LNCaP clone FGC (cell line): ENCODE data around the gene AIG1.

Source experiments
- DNase-seq: peaks from one replicate; pipeline ENCODE4 v3.0.0-alpha.2; 2011; ENCODE audit warnings: low read depth
- H3K4me3 ChIP-seq: 2 replicates; pipeline ENCODE4 v1.5.1; 2011; ENCODE audit warnings: mild to moderate bottlenecking, low read depth, low read length, control low read depth
- TF ChIP-seq, protein P1 (sequence below): IDR thresholded peaks from 2 replicates; pipeline ENCODE4 v1.5.1; 2012; ENCODE audit warnings: mild to moderate bottlenecking; ENCODE audit not compliant: control insufficient read depth, insufficient read depth; ENCODE audit errors: extremely low read depth

AIG1 gene

DNA sequence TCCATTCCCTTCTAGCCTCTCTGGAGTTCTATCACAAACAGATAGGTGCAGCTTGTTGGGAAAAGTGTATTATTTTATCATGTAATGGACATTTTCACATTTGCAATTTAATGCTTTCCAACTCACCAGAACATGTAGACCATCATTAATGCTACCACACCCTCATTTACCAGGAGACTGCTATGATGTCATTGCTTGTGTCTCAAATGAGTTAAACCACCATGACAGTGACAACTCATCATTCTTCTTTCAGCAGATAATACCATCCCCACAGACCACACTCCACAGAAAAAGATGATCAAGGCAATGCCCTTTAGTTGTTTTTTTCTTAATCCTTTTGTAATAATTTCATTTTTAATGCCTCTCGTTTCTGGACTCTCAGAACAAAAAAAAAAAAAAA lies 168.7 kb downstream of the AIG1 start:
- no peak for DNase-seq
- TF ChIP-seq, protein P1, sequence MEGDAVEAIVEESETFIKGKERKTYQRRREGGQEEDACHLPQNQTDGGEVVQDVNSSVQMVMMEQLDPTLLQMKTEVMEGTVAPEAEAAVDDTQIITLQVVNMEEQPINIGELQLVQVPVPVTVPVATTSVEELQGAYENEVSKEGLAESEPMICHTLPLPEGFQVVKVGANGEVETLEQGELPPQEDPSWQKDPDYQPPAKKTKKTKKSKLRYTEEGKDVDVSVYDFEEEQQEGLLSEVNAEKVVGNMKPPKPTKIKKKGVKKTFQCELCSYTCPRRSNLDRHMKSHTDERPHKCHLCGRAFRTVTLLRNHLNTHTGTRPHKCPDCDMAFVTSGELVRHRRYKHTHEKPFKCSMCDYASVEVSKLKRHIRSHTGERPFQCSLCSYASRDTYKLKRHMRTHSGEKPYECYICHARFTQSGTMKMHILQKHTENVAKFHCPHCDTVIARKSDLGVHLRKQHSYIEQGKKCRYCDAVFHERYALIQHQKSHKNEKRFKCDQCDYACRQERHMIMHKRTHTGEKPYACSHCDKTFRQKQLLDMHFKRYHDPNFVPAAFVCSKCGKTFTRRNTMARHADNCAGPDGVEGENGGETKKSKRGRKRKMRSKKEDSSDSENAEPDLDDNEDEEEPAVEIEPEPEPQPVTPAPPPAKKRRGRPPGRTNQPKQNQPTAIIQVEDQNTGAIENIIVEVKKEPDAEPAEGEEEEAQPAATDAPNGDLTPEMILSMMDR = no peak
- H3K4me3 ChIP-seq = no peak overlapping the region

- no peak for DNase-seq
- TF ChIP-seq, protein P1 = peak; percentile 54
- H3K4me3 ChIP-seq = no peak overlapping the region
Observed at GRCh38 chr6:143232849-143233248, 172.2 kb downstream of the AIG1 start.

DNA sequence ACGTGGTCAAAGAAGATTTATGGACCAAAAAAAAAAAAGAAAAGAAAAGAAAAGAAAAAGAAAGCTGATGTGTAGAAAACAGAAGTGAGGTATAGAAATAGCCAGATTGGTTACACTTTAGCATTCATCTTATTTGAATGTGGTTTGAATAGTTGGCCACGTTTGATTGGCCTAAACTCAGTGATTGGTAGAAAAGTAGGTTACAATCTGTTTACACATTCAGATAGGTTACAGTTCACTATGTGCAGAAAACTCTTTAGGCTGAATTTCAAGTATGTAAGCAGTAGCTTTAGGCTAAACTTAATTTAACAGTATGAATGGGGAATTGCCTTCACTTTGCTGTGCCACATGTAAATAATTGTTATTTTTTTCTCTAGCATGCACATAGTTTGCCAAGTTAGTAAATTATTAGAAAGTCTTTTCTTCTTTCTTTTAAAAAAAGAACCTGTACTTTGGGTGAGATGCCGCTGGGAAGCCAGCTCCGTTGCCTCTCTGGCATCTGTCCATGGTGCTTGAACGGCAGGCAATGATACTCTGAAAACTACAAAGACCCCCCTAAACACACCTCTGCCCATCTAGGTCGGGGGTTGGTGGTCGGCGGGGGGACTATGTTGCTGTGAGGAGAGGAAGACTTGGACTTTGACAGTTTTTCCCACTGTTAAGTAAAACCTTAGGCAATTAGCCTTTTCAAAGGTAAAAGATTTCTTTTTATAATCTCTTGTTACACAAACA lies 173.0 kb downstream of the AIG1 start:
- TF ChIP-seq, protein P1 = no peak
- no peak for DNase-seq
- H3K4me3 ChIP-seq = no peak overlapping the region

DNA sequence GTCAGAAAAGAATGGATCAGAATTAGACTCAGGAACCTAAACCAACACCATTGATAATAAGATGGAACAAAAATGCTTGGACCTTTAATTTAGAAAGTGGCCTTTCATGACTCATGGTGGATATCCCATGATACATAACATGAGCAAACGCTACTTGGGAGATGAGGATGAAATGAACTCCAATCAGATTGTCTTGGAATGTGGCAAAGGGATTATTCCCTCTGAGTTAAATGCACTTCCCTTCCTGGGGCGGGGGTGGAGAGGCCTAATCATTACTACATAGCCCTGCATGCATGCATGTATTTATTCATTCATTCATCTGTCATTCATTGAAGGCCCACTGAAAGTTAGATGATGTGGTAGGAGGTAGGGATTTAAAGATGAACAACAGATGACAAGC lies 174.0 kb downstream of the AIG1 start:
- no peak for DNase-seq
- TF ChIP-seq, protein P1 = no peak
- H3K4me3 ChIP-seq = no peak overlapping the region

GRCh38 chr6:143236151-143236798 lies 175.6 kb downstream of the AIG1 start:
- DNase-seq = peak; percentile 13
- TF ChIP-seq, protein P1 = no peak
- no peak overlapping the region for H3K4me3 ChIP-seq

GRCh38 chr6:143238306-143238705 lies 177.6 kb downstream of the AIG1 start:
- no peak for DNase-seq
- TF ChIP-seq, protein P1 = no peak
- H3K4me3 ChIP-seq = no peak overlapping the region

GRCh38 chr6:143241111-143241510 lies 180.4 kb downstream of the AIG1 start:
- DNase-seq = no peak
- no peak overlapping the region for H3K4me3 ChIP-seq
- TF ChIP-seq, protein P1 = no peak
